DMS53 (cell line): ENCODE results near the gene WNT5B.

Experiments
- DNase-seq: peaks from one replicate; lab custom pipeline; 2025; lab: John Stamatoyannopoulos, UW

WNT5B gene

GRCh38 chr12:1630133-1630826 lies 1.2 kb downstream of the WNT5B start:
- DNase-seq, result peak; percentile 85

- DNase-seq, result peak; percentile 66
These were observed 2.0 kb downstream of the WNT5B start for GRCh38 chr12:1630827-1631591.

- DNase-seq, result no peak
These were observed 3.7 kb downstream of the WNT5B start for GRCh38 chr12:1632702-1633101.

GRCh38 chr12:1633459-1633858 lies 4.4 kb downstream of the WNT5B start:
- no peak for DNase-seq

DNA sequence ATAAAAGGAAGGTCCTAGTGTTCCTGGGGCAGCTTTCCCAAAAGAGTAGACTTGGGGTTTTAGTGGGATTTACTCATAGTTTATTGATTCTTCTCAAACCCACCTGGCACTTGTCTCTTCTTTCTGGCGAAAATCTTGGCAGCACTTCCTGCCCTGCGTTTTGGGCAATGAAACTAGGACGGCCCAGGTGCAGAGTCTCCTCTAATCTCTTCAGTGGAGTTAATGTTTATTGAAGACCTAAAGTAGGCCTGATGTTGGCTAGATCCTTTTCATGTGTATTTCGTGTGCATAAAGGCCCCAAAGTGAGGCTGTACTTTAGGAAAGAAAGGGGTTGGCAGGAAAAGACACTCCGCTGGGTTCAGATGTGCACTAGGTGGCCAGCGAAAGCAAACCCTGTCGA lies 5.1 kb downstream of the WNT5B start:
- no peak for DNase-seq

GRCh38 chr12:1634590-1635191 lies 5.7 kb downstream of the WNT5B start:
- peak; percentile 94 for DNase-seq

DNA sequence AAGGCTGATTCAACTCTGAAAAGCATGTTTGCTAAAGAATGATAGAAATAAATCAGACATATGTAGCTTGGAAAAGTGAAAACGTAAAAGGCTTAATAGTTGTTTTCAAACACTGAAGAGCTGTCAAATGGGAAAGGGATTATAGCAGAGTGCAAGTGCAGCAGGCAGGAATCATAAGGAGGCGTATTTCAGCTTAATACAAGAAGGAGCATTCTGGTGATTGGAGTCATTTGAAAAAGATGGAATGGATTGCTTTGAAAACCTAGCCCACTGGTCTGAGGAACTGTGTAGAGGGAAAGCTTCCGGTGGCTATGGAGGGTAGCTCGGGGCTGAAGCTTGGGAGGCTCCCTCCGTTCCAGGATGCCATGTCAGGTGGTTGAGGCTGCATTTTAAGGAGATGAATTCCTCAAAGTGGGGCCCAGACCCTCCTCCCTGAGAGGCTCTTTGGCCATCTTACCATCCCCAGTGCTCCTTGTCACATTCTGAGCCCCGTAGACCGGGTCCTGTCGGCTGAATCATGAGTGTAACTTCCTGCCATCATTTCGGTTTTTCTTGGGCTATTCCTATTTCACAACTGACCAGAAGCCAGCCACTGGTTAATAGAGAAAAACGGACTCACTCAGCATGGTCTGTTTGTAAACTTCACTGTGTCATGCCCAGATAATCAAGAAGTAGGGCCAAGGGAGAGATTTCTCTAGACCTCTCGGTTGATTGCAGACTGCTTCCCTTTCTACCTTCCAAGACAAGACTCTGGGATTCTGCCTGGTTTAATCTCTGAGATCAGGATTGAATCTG lies 6.5 kb downstream of the WNT5B start:
- no peak for DNase-seq

- no peak for DNase-seq
These were observed 9.2 kb downstream of the WNT5B start for GRCh38 chr12:1638203-1638602.

DNA sequence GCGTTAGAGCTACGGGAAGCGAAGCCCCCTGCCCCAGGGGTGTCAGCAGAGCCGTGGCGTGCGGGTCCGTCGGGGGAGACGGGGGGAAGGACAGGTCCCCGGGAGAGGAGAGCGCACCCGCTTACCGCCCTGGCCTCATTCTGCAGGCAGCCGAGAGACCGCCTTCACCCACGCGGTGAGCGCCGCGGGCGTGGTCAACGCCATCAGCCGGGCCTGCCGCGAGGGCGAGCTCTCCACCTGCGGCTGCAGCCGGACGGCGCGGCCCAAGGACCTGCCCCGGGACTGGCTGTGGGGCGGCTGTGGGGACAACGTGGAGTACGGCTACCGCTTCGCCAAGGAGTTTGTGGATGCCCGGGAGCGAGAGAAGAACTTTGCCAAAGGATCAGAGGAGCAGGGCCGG lies 10.5 kb downstream of the WNT5B start:
- DNase-seq, result peak; percentile 96

- peak; percentile 77 for DNase-seq
These were observed 11.6 kb downstream of the WNT5B start for GRCh38 chr12:1640328-1641234.

GRCh38 chr12:1642513-1642912 lies 13.5 kb downstream of the WNT5B start:
- DNase-seq, result no peak

DNA sequence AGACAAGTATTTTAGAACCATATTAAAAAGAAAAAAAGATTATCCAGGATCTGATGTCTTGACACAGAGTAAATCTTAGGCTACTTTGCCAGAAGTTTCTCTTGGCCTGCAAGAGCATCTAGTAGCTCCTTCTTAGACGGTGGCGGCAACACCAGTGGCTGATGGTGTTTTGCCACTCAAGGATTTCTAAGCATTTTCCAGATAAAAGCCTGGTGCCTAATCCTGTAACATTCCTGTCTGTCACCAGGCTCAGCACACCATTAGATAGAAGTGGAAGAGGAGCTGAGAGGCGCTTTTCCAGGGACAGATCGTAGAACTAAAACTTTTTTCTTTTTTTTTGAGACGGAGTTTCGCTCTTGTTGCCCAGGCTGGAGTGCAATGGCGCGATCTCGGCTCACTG lies 14.0 kb downstream of the WNT5B start:
- no peak for DNase-seq

DNA sequence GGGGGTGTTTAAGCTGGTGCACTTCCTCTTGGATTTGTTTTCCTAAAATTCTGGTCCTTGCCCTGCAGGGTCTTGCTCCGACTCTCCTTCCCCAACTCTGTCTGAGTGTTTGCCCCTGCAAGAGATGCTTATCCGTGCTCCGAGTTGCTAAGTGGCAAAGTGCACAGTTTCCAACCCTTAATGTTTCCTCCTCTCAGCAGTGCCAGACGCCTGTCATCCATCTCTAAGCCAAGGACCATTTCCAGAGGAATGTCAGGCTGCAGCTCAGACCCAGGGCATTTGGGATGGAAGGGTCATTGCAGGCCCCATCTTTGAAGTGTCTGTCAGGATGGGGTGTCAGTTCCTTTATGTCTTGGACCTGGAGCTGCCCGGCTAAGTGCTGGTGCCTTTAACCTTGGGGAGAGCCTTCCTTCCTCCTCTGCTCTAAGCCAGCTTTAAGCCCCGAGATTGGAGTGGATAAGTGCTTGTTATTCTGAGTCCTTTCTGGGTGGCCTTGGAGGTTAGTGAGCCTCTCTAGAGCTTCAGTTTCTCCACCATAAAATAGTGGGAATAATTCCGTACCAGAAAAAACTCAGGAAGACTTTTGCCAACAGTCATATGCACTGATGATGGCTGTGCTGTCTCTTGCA lies 15.0 kb downstream of the WNT5B start:
- no peak for DNase-seq

DNA sequence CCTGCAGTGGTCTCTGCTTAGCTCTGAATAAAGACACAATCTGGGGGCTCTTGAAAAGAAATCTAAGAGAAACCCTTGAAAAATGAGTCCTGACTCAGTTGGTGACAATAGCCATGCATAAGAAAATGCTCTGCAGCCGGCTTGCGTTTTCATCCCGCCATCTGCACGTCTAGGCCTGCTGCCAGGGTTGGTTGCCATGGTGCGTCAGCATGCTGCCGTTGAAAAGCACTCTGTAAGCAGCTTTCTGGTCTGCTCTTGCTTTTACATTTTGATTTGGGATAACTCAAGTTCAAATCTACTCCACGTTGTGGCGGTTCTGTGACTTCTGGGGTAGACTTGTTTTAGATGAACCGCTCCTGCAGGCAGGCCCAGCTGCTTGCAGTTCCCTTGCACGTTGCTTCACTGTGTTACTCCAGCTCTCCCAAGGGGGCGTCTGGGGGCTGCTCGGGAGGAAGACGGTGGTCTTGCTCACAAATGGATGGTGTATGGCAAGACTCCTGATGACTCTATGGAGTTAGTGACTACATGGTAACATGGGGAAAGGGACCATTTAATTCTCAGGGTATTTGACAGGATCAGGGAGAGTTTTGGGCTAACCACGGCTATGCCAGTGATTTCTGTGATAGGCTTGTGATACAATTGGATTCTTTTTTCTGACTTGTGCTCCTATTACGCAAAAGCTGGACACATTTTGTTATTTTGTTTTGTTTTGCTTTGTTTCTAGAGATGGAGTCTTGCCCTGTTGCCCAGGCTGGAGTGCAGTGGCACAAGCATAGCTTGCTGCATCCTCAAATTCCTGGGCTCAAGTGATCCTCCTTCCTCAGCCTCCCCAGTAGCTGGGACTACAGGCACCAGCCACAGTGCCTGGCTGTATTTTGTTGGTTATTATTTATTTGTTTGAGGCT lies 15.8 kb downstream of the WNT5B start:
- peak; percentile 79 for DNase-seq

DNA sequence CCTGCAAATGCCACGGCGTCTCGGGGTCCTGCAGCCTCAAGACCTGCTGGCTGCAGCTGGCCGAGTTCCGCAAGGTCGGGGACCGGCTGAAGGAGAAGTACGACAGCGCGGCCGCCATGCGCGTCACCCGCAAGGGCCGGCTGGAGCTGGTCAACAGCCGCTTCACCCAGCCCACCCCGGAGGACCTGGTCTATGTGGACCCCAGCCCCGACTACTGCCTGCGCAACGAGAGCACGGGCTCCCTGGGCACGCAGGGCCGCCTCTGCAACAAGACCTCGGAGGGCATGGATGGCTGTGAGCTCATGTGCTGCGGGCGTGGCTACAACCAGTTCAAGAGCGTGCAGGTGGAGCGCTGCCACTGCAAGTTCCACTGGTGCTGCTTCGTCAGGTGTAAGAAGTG lies 16.8 kb downstream of the WNT5B start:
- no peak for DNase-seq

DNA sequence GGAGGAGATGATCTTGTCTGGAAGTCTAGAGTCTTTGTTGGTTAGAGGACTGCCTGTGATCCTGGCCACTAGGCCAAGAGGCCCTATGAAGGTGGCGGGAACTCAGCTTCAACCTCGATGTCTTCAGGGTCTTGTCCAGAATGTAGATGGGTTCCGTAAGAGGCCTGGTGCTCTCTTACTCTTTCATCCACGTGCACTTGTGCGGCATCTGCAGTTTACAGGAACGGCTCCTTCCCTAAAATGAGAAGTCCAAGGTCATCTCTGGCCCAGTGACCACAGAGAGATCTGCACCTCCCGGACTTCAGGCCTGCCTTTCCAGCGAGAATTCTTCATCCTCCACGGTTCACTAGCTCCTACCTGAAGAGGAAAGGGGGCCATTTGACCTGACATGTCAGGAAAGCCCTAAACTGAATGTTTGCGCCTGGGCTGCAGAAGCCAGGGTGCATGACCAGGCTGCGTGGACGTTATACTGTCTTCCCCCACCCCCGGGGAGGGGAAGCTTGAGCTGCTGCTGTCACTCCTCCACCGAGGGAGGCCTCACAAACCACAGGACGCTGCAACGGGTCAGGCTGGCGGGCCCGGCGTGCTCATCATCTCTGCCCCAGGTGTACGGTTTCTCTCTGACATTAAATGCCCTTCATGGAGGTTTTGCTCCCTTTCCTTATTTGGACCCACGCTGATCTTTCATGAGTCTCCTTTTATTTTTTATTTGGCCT lies 17.7 kb downstream of the WNT5B start:
- DNase-seq, result no peak

- no peak for DNase-seq
These were observed 18.2 kb downstream of the WNT5B start for GRCh38 chr12:1647285-1647669.

DNA sequence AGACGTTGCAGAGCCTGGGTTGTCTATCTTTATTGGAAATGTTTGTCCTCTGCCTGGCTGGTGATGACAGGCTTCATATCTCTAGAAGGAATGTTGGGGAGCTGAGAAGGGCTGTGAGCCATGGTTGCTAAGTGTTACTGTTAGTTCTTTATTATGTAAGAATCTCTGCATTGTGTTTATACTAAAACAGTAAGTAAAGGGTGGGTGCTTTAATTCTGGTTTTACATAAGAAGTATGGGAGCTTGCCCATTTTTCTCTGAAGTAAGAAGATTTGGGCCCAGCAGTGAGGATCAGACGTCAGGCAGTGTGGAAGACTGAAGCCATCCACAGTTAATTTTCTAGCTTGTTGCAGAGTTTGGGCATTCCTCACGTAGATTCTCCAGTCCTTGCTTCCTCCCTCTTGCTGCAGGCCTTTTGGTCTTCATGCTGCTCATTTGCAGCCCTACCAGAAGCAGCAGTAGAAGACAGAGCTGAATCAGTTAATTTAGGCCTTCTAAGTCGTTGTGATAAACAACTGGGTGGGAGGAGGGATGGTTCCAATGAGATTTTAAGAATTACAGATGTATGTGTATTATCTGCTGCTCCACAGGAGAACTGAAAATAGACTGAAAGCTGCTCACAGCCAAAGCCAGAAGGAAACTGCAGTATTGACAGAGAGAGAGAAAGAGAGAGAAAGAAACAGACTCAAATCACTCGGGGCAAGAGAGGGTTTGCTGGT lies 21.4 kb downstream of the WNT5B start:
- no peak for DNase-seq

- DNase-seq, result no peak
These were observed 21.9 kb downstream of the WNT5B start for GRCh38 chr12:1650978-1651361.
